Stimulated activated CD4-positive, alpha-beta T cell treated with anti-CD3 and anti-CD28 coated beads, Interleukin-4, amount 100 ng/mL, for 48 hours (primary cell): ENCODE results near the gene SEC22C.

ENCODE experiments used
- DNase-seq, 2 donors: peaks; one replicate each; pipeline ENCODE4 v3.0.0-alpha.2; 2020; ENCODE audit warnings: low read depth in 2 of 2

SEC22C gene

GRCh38 chr3:42498034-42498433 is 83.7 kb downstream of the SEC22C start:
- DNase-seq: no peak
